NB4 (cell line): ENCODE data around the gene FAM241B.

ENCODE experiments used
- CTCF ChIP-seq: IDR thresholded peaks from one replicate; pipeline ENCODE4 v1.5.1; 2012; ENCODE audit warnings: low read depth, low read length
- MYC ChIP-seq: IDR thresholded peaks from 2 replicates; pipeline ENCODE4 v1.6.1; 2011; ENCODE audit warnings: low read depth, low read length
- POLR2A ChIP-seq: IDR thresholded peaks from 2 replicates; pipeline ENCODE4 v1.6.1; 2011; ENCODE audit warnings: mild to moderate bottlenecking; ENCODE audit not compliant: insufficient read length; ENCODE audit errors: extremely low read depth
- TF ChIP-seq, protein P1 (sequence below): IDR thresholded peaks from 2 replicates; pipeline ENCODE4 v1.6.1; 2011; ENCODE audit warnings: low read depth, low read length

DNA sequence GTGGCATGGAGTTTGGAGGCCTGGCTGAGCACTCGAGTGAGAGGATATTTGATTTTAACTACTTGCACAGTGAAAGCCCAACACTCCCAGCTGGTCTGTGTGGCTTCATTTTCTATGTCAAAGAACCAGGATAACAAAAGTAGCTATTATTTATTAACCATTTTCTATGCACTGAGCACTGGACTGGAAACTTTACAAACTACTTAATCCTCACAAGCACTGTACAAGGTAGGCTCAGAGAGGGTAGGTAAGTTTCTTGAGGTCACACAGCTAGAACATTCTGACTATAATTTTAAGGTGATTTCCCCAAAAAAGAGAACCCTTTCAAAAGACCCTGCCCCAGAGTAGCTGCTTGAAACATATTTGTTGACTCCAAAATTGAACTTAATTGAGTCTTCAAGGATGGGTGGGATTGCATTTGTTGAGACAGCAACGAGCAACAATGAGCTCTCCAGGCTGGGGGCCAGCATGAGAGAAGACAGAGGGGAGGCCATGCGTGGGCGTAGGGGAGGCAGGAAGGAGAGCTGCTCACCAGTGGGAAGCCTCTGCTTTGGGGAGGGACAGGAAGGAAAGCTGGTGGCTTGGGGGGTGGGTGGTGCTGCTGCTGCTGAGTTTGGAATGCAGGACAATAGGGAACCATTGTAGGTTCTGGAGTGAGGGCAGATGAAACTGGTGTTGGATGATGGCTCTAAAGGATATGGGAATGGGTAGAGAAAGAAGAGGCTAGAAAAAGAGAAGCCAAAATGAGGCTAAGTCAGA is 31.5 kb downstream of the FAM241B start:
- no peak for TF ChIP-seq CTCF
- TF ChIP-seq POLR2A, result no peak
- TF ChIP-seq, protein P1, sequence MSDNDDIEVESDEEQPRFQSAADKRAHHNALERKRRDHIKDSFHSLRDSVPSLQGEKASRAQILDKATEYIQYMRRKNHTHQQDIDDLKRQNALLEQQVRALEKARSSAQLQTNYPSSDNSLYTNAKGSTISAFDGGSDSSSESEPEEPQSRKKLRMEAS, result no peak
- no peak for TF ChIP-seq MYC
